A673 (cell line): ENCODE data around the gene GJD3. TPM values are rescaled to one million over a fixed set of nuclear protein-coding genes. Genes with fewer than 3 reads are reported as not detected.

Source experiments
- BruUV-seq: library from RNA; stranded (reverse); fragments of 400-500 nt; replicated peaks from 2 replicates; lab custom pipeline; 2021; lab: Mats Ljungman, UMichigan
- CTCF ChIA-PET: fragments of 300-600 bp; sonication (Branson Sonifier 250); formaldehyde crosslinking; loops from one replicate; lab custom pipeline; 2022; ENCODE audit warnings: antibody characterized with exemption; lab: Charles Lee
- POLR2A ChIA-PET: fragments of 300-600 bp; sonication (Branson Sonifier 250); formaldehyde crosslinking; loops from one replicate; lab custom pipeline; 2022; ENCODE audit warnings: antibody characterized with exemption; ENCODE audit not compliant: low non-redundant PET; lab: Charles Lee
- DNase-seq: peaks from one replicate; pipeline ENCODE4 v3.0.0-alpha.2; 2015; ENCODE audit warnings: low spot score
- H3K27ac ChIP-seq: fragments of 200-600 bp; sonication (generic); 2 replicates; pipeline ENCODE4 v1.5.1; 2016; ENCODE audit warnings: mixed run types, low read depth, mild to moderate bottlenecking, mixed read lengths, antibody characterized with exemption, low read length; ENCODE audit not compliant: poor library complexity, severe bottlenecking
- H3K27me3 ChIP-seq: fragments of 200-600 bp; sonication (generic); replicated peaks from 2 replicates; pipeline ENCODE4 v1.6.1; 2017; ENCODE audit warnings: mixed run types, low read depth, mild to moderate bottlenecking, mixed read lengths, antibody characterized with exemption, low read length; ENCODE audit not compliant: insufficient read depth, poor library complexity
- H3K36me3 ChIP-seq: fragments of 200-600 bp; sonication (generic); 2 replicates; pipeline ENCODE4 v1.6.1; 2016; ENCODE audit warnings: mixed run types, mild to moderate bottlenecking, mixed read lengths, antibody characterized with exemption, low read length; ENCODE audit not compliant: insufficient read depth, poor library complexity, severe bottlenecking
- H3K4me1 ChIP-seq: fragments of 200-600 bp; sonication (generic); 2 replicates; pipeline ENCODE4 v1.6.1; 2017; ENCODE audit warnings: mixed run types, mild to moderate bottlenecking, mixed read lengths, antibody characterized with exemption, low read length; ENCODE audit not compliant: insufficient read depth, poor library complexity, severe bottlenecking
- H3K4me3 ChIP-seq: fragments of 200-600 bp; sonication (generic); 2 replicates; pipeline ENCODE4 v1.5.1; 2016; ENCODE audit warnings: low read depth, mixed run types, mild to moderate bottlenecking, mixed read lengths, low read length; ENCODE audit not compliant: poor library complexity, severe bottlenecking
- H3K9me3 ChIP-seq: fragments of 200-600 bp; sonication (generic); 2 replicates; pipeline ENCODE4 v1.6.1; 2016; ENCODE audit warnings: mixed run types, low read depth, mild to moderate bottlenecking, mixed read lengths, antibody characterized with exemption, low read length; ENCODE audit not compliant: poor library complexity, severe bottlenecking
- CTCF ChIP-seq: fragments of 300-800, 200-600 bp; sonication (generic); conservative IDR thresholded peaks from 2 replicates; pipeline ENCODE4 v1.5.1; 2017; ENCODE audit warnings: low read depth, mild to moderate bottlenecking, antibody characterized with exemption, low read length, moderate library complexity, mixed read lengths
- EZH2 ChIP-seq: fragments of 200-600 bp; sonication (generic); IDR thresholded peaks from 2 replicates; pipeline ENCODE4 v1.6.1; 2017; ENCODE audit warnings: borderline replicate concordance, low read depth, mild to moderate bottlenecking, mixed read lengths, antibody characterized with exemption, low read length; ENCODE audit not compliant: poor library complexity, severe bottlenecking
- intact Hi-C: fragments of 100-400 bp; cut with micrococcal nuclease; formaldehyde crosslinking; loops from one replicate; pipeline ENCODE4 v1.10.0; 2022; ENCODE audit not compliant: unreplicated experiment
- total RNA-seq: library from RNA; stranded (reverse); gene quantifications from 2 replicates; pipeline ENCODE4 v1.2.3, GENCODE V29; 2021

The GJD3 gene
- total RNA-seq, 1 experiment from 2014 or later, result not detected

- no peaks in the 10 kb centered on the region for H3K27me3 ChIP-seq
- no TSS peak for BruUV-seq
- H3K27ac ChIP-seq, result peak overlapping the region; percentile 54
- ChIA-PET CTCF (no interaction called here), POLR2A (no interaction called here)
- H3K9me3 ChIP-seq, result no peaks in the 10 kb centered on the region
- intact Hi-C loops, result no loop called here
- peaks cover 9% of the 10 kb centered on the region for H3K4me1 ChIP-seq
- no peak overlapping the region for H3K4me3 ChIP-seq
- no peak for TF ChIP-seq CTCF
- TF ChIP-seq EZH2, result no peak
- H3K36me3 ChIP-seq, result no peaks in the 10 kb centered on the region
- no peak for DNase-seq
Measured at GRCh38 chr17:40328386-40328766, 36.2 kb downstream of the GJD3 start.

- Histone ChIP-seq H3K4me3 (no peak overlapping the region), H3K9me3 (no peaks in the 10 kb centered on the region), H3K4me1 (peaks cover 14% of the 10 kb centered on the region), H3K27ac (peak overlapping the region; percentile 54), H3K36me3 (no peaks in the 10 kb centered on the region), H3K27me3 (no peaks in the 10 kb centered on the region)
- POLR2A ChIA-PET, result no interaction called here
- TF ChIP-seq EZH2 (no peak), CTCF (no peak)
- CTCF ChIA-PET, result no interaction called here
- intact Hi-C loops, result no loop called here
- BruUV-seq, result no TSS peak
- DNase-seq, result no peak
Measured at GRCh38 chr17:40327735-40328385, 36.7 kb downstream of the GJD3 start.

DNA sequence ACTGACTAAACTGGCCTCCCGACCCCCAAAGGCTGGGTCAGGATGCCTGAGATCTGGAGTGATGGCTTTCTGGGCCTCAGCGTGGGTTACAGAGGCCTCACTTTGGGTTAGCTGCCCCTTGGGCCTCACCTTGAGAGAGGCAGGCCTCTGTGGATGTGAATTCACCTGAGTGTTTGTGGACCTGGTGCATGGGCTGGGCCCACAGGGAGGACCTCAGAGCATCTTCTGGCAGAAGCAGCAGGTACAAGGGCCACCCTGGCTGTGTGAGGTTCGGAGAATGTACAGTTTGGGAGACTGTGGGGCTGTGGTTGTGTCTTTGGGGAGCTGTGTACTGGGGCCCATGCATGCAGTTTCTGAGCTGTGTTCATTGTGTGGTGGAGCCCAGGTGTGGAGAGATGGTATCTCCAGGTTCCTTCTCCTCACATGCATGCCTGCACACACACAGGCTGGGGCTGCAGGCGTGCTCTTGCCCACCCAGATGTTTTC is 37.2 kb downstream of the GJD3 start:
- Histone ChIP-seq H3K4me3 (no peak overlapping the region), H3K9me3 (no peaks in the 10 kb centered on the region), H3K27me3 (no peaks in the 10 kb centered on the region), H3K27ac (no peak overlapping the region), H3K36me3 (no peaks in the 10 kb centered on the region), H3K4me1 (peaks cover 18% of the 10 kb centered on the region)
- intact Hi-C loops, result no loop called here
- CTCF ChIA-PET, result no interaction called here
- BruUV-seq, result no TSS peak
- no peak for DNase-seq
- no peak for TF ChIP-seq CTCF
- no peak for TF ChIP-seq EZH2
- POLR2A ChIA-PET, result no interaction called here
